HG03439 (cell line): ENCODE results near the gene ABLIM2.

Experiments
- ATAC-seq: cut with Tn5 transposase; IDR thresholded peaks from one replicate; pipeline ENCODE4 v1.9.1; 2021; ENCODE audit warnings: mild to moderate bottlenecking, moderate library complexity; ENCODE audit not compliant: unreplicated experiment

Gene ABLIM2

DNA sequence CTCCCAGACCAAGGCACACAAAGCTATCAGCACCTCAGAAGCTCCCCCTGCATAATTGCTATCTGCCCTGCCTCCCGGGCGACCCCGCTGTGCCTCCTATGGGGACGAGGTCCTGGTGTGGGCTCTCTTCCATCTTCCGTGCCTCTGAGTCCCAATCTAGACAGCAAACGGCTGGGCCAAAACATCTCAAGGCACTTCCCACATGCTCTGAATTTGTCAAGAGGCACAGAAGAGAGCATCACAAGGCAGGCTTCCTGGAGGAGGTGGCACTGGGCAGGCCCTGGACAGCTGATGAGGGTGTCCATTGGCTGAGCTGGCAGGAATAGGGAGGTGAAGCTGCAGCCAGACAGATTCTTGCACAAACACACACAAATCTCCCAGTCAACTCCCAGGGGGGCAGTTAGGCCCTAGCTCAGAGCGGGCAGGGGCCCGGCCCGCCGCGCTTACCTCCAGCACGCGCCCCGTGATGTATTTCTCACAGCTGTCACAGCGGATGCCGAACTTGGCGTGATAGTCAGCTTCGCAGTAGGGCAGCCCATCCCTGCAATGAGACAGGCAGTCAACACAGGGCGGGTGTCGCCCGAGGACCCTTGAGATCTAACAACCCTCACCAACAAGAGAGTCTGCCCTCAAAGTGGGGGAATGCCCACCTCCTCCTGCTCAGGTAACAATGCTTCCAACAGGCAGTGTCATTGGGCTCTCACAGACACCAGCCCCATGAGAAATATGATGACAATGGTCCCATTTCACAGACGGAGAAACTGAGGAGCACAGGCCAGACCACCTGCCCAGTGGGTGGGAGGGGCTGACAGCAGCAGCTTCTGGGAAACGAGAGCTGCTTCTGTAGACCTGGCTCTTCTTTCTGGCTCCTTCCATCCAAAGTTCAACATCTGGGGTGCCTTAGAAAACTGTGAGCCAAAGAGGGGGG, 81.2 kb downstream of the ABLIM2 start:
- no peak for ATAC-seq

DNA sequence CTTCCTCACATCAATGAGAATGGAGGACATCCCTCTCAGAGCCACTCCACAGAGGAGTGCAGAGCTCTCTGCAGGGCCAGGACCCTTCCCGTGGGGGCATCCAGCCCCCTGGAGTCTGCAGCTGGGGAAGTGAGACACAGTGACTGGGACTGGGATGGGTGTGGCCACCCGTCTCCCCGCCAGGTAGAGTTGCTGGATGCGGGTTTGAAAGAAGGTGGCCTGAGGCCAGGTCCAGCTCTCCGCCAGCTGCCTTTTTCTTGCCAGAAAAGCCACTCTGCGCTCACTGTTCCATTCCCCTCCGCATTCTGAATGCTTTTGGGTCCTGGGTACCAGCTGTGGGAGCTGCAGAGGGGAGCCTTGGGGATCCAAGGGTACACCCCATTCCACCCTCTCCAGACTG, 82.6 kb downstream of the ABLIM2 start:
- ATAC-seq: no peak

DNA sequence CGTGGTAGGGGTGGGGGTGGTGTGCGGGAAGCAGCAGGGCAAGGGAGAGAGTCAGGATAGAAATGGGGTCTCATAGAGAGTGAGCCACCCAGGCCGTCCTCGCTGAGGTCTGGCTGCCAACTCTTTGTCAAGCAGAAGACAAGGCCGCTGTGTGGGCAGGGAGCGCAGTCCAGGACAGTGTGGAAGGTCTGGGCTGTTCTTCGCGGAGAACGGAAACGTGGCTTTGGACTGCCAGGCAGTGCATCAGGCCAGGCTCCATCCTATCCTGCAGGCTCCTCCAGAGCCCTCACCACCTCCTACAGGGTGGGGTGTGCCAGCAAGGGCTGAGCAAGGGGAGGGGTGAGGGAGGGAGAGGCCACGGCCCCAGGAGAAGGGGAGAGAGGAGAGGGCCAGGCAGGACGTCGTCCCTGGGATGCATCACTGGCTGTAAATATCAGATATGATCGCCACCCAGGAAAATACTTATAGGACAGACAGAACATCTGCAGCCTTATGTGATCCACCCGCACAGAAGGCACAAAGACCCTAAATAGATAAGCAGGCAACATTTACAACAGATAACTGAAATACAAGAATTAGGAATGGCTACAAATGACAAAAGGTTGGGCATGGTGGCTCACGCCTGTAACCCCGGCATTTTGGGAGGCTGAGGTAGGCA, 85.3 kb downstream of the ABLIM2 start:
- ATAC-seq: no peak

DNA sequence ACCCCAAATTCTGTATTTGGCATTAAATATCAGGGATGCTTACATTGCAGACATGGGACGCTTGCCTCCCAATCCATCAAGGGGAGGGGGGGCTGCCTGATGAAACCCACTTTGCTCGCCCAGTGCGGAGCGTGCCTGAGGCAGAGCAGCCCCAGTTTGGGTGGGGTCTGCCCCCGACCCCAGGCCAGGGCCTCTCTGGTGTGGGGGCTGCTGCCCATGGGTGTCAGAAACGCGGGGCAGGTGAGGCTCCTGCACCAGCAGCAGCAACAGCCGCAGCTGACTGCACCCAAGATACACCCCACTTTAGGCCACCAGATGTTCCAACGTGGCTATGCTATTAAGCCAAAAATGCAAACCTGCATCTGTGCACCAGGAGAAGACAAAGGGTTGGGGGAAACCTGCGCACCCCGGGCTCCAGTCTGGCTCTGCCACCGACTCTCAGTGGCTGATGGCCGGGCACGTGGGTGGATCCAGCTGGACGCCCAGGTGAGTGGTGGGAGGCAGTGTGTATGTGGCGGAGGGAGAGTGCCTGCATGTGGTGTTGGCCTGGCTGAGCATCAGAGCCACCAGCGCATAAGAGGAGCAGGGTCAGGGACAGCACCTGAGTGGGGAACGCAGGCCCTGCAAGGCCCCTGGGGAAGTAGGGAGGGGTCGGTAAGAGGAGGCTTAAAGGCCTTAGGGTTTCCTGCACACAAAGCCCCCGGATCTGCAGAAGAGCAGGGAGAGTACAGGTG, 86.2 kb downstream of the ABLIM2 start:
- no peak for ATAC-seq

DNA sequence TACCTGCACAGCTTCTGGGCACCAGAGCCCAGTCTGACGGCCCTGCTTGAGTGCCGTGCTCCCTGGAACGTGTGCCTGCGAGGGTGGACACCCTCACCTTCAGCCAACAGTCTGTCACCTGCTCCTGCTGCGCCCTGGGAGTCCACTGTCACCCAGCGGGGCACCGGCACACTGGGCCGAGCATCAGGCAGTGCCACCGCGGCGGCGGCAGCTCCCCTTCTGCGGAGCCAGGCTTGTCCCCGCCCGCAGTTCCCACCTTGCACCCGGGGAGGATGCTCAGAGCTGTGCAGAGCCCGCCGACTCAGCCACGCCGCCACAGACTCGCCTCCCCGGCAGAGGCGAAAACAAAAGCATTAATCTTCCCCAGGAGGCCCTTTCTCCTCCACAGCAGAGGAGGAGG, 86.8 kb downstream of the ABLIM2 start:
- no peak for ATAC-seq

DNA sequence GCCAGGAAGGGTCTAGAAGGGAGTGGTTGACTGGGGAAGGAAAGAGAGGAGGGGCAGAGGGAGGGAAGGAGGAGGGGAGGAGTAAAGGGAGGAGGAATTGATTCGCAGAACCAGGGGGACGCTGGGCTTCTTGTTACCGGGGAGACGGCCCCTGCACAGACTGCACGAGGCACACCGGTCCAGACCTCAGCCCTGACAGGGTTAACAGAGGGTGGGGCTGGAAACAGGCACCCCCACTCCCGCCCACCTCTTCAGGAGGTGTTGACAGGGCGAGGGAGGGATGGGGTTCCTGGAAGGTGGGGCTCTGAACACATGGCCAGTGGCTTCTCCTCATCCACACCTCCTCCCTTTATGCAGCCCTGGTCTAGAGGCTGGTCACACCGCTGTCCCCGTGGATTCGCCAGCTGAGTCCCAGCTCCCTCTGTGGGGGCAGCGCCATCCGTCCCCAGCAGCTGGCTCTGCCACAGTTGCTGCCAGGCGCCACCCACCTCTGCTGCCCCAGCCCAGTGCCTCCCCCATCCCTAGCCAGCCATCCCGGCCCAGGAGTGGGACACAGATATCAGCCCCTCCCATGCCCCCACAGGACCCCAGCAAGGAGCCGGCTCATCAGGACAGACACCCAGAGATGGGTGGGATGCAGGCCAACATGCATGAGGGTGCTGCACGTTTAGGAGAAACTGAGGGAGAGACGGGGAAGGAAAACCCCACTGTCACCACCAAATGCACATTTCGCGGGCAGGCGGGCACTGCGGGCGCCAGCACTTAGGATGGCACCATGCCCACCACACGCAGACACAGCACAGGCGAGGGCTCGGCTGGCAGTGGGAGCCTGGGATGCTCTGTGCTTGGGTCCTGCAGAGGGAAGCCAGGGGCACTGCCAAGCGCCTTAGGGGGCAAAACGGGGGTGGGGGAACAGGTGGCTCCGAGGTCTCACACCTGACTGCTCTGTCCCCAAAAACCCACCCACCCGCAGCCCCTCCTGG, 87.6 kb downstream of the ABLIM2 start:
- no peak for ATAC-seq

DNA sequence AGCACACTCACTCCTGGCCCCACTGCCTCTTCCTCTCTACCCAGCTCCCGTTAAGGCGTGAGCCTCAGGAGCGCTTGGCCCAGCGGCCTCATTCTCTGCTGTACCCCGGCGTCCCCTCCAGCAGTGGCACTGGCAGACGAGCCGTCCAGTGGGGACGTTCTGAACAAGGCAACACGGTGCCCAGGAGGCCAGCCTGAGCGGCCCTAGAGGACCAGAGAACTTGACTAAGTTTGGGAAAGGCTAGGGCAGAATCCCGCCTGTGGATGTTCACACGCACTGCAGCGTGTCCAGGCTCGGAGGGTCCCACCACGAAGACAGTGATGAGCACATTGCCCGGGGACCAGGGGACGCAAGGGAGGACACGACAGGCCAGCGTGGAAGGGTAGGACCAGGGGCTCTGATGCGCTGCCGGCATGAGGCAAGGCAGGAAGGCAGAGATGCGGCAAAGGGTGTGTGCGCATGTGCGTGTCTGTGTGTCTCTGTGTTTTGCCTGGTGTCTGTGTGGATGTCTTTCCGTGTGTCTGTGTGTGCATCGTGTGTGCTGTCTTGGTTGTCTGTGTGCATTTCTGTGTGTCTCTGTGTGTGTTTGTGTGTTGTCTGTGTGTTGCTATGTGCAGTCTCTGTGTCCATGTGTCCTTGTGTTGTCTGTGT, 89.4 kb downstream of the ABLIM2 start:
- ATAC-seq: no peak

DNA sequence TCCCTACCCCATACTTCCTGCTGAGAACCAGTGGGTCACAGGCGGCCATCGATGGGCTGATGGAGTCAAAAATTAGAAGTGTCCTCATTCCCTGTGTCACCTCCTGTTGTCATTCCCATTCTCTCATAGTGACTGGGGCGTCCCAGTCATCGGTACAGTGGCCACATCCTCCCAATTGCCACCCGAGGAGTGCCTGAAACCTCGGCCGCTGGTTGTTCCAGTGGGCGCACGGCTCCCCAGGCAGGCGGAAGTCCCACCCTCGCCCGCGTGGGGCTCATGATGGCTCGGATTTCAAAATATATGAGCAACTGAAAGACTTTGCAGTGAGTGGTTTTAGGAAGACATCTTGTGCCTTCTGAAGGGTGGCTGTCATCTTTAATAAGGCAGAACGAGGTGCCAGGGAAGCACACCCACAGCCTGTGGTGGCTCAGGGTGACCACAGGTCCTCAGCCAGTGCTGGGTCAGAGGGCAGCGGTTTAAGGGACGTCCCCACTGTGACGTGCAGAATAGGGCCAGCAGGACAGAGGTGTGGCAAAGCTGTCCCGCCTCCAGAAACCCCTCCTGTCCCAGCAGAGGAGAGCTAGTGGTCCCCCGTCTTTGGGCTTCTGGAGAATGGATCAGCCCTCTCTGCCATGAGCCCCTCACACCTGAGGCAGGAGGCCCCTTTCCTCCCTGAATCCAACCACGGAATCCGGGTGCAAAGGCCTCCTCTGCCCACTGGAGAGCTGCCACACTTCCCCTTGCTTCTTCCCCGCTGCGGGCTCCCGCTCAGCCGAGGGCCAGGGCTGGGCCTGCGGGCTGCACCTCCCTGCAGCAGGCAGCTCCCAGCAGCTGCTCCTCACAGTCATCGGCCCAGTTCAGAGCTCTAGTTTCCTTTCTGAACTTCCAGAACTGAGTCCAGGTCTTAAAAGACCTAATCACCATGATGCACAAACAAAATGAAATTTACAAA, 90.4 kb downstream of the ABLIM2 start:
- no peak for ATAC-seq

DNA sequence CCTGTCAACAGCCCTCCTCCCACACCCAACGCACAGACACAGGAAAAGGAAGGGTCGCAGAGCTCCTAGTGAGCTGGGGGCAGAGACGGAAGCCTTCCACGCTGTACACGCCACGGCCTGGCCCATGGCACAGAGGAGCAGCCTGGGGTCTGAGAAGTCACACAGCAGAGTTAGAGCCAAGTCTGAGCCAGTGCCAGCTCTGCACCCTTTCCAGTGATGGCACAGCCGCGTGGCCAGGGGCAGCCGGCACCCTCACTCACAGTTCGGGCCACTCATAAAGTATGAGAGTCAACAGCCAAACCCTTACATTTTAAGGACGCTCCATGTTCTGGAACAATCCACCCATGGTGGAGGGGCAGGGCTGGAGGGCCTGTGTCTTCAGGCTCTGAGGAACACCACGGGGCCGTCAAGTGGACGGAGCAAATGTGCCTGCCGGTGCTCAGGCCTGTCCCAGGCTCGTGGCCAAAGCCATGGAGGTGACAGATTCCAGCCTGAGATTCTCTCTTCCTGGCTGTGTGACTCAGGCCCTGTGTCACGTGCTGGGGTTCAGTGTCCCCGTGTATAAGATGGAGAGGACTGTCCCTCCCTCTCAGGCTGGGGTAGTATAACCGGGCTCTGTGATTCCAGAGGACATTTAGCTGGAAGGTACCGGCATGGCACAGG, 91.2 kb downstream of the ABLIM2 start:
- ATAC-seq: no peak

DNA sequence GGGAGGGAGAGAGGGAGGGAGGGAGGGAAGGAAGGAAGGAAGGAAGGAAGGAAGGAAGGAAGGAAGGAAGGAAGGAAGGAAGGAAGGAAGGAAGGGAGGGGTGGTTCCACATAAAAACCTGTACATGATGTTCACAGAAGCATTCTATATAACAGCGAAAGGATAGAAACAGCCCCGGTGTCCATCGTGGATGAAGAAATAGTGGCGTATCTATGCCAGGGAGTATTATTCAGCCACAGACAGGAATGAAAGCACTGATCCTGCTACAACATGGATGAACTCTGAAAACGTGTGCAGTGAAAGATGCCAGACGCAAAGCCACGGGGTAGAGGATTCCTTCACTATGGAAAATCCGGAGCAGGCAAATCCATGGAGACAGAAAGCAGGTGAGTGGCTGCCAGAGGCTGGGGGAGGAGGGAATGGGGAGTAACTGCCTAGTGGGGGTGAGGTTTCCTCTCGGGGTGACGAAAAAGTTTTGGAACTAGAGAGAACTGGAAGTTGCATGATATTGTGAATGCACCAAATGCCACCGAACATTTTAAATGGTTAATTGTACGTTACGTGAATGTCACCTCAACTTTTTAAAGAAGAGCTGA, 92.2 kb downstream of the ABLIM2 start:
- ATAC-seq: no peak

DNA sequence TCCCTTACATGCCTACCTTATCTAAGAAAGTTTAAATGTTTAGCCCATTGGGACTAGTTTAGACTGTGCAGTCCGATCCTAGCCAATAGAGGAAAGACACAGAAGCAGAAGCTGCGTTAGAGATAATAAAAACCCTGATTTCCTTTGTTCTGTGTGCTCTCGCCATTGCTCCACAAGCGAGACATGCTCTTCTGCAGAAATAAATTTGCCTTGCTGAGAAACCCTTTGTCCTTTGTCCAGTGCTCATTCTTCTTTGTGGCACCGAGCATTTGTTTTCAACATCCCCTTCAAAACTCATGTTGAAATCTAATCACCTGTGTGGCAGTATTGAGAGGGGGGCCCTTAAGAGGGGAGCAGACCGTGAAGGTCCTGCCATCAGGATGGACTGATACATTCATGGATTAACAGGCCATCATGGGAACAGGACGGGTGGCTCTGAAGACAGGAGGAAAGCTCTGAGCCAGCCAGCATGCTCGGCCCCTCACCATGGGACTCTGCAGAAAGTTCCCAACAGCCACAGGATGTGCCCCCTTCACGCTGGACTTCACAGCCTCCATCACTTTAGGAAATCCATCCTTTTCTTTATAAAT, 94.5 kb downstream of the ABLIM2 start:
- ATAC-seq: no peak

DNA sequence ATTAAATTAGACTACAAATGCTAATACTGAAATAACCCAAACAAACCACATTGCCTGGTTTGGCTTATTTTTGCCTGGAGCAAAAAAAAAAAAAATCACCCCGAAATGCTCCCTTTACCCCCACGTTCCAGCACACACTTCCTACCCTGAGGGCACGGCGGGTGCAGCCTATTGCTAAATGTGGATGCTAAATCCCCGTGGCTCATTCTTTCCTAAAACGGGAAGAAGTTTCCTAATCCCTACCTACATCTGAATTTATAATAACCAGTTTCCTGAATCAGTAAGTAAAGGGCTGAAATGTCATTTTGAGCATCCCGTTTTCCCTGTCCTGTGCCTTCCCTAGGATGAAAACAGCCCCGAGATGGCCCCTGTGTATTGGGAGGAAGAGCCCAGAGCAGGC, 97.0 kb downstream of the ABLIM2 start:
- no peak for ATAC-seq

DNA sequence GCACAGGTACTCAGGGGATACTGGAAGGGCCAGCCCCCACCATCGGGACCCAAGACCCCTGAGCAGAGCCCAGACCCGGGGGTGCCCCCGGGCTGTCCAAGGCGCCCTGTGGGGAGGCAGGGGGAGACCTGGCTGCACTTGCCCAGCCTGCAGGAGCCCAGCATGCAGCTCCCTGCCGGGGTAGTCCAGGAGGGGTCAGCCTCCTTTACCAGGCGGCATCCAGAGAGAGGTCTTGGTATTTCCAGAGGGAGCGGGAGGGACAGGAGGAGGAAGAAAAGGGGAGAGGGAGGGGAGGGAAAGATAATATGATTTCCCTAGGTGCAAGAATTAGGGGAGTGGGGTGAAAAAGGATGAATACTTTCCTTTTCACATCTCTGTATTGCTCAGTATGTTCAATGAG, 97.5 kb downstream of the ABLIM2 start:
- no peak for ATAC-seq

DNA sequence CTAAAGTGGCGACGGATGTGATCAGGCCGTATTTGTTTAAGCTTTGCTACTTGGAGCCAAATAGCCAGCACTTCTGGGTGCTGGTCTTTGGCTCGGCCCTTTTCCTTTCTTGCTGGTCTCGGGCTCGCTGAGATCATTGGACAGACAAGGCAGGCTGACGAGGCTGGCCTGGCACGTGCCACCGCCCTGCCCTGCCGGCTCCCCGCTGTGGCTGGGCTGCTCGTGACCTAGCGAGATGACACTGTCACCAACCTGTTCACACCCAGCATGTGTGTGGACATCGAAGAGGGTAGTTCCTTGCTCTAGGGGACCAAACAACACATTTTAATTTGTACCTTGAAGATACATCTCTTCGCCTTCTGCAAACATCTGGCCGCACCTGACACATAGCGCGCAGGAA, 98.0 kb downstream of the ABLIM2 start:
- ATAC-seq: no peak

DNA sequence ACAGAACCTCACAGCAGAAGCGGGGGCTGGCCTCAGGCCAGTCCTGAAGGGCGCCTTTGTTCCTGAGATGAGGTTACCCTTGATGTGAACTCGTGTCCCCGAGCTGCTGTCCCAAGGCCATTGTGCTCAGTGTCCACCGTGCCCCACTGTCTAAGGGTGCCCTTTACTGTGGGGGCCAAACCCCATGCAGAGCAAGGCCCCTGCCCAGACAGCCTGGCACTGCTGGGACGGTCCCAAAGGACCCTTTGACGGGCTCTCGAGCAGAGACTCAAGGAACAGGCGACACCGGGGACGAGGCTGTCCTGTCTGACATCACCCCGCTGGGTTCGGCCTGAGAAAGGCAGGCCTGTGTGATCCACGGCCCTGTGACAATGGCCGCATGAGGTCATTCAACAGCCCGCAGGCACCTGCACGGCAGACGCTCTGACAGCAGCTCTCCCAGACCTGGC, 100.6 kb downstream of the ABLIM2 start:
- ATAC-seq: no peak

DNA sequence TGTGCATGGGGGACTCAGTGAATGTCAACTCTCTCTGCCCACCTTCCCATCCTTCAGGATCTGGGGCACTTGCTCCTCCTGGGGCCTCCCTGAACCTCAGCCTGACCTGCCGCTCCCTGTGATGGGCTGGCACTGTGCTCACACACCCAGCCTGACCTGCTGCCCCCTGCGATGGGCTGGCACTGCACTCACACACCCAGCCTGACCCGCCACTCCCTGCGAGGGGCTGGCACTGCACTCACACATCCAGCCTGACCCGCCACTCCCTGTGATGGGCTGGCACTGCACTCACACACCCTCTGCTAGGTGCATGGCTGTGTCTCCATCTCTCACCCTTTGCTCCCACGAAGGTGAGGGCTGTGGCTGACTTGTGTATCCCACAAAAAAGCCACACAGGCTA, 103.4 kb downstream of the ABLIM2 start:
- no peak for ATAC-seq

DNA sequence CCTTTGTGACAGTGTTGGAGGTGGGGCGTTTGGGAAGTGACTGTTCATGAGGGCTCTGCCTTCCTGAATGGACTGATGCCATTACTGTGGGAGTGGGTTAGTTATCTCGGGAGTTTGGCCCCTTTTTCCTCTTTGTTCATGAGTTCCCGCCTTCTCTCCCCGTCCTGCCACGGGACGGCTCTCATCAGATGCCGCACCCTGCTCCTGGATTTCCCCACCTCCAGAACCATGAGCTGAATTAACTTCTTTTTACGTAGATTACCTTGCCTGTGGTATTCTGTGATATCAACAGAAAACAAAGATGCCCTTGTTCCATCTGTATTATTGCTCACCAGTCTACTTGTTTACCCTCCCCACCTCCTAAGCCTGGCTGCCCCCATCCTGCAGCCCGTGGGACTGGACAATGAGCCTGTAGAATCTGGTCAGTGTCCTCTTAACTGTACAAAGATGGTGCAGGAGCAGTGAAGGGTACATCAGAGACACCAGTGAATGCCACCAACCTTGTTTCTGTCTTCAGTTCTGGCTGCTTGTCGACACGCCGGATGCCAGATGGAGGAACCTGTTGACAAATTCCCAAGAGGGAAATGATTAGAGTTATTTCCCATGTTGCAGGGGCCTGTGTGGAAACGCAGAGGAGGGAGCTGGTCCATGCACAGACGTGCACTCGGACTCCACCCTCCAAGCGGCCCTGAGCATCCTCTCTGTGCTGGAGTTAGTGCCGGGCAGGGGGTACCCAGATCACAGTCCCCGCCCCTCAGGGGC, 104.7 kb downstream of the ABLIM2 start:
- no peak for ATAC-seq
